ENCODE measurements around the gene COL13A1.

The COL13A1 gene

GRCh38 chr10:69786791-69787190, 14.9 kb upstream of the COL13A1 start:
- H2AFZ ChIP-seq, result no peak overlapping the region
- no peaks in the 10 kb centered on the region for H3K27me3 ChIP-seq (ENCODE audit: control insufficient read depth, insufficient read depth, low read length)
- no peaks in the 10 kb centered on the region for H3K9me3 ChIP-seq (ENCODE audit: control insufficient read depth, low read length)
- H3K4me3 ChIP-seq (ENCODE audit: low read depth, low read length), result no peak overlapping the region
- H3K4me2 ChIP-seq (ENCODE audit: low read length), result no peak overlapping the region
- no peaks in the 10 kb centered on the region for H3K4me1 ChIP-seq
- H3K36me3 ChIP-seq (ENCODE audit: control insufficient read depth, insufficient read depth, low read length), result no peaks in the 10 kb centered on the region
- H3K27ac ChIP-seq, result no peak overlapping the region
- no peak overlapping the region for H3K9ac ChIP-seq
- TF ChIP-seq CTCF (IDR thresholded peaks at IDR 0.05), result peak; percentile 12
- no peaks in the 10 kb centered on the region for H3K79me2 ChIP-seq

- H3K27ac ChIP-seq, result no peak overlapping the region
- no peaks in the 10 kb centered on the region for H3K27me3 ChIP-seq (ENCODE audit: control insufficient read depth, insufficient read depth, low read length)
- H3K36me3 ChIP-seq (ENCODE audit: control insufficient read depth, insufficient read depth, low read length), result no peaks in the 10 kb centered on the region
- no peak overlapping the region for H3K4me2 ChIP-seq (ENCODE audit: low read length)
- H3K9ac ChIP-seq, result no peak overlapping the region
- H2AFZ ChIP-seq, result no peak overlapping the region
- H3K4me3 ChIP-seq (ENCODE audit: low read depth, low read length), result no peak overlapping the region
- H3K9me3 ChIP-seq (ENCODE audit: control insufficient read depth, low read length), result no peaks in the 10 kb centered on the region
- no peak for TF ChIP-seq CTCF (IDR thresholded peaks at IDR 0.05)
- H3K4me1 ChIP-seq, result no peaks in the 10 kb centered on the region
- no peaks in the 10 kb centered on the region for H3K79me2 ChIP-seq
Measured at GRCh38 chr10:69787681-69788080, 14.0 kb upstream of the COL13A1 start.

- no peaks in the 10 kb centered on the region for H3K9me3 ChIP-seq (ENCODE audit: control insufficient read depth, low read length)
- H3K27me3 ChIP-seq (ENCODE audit: control insufficient read depth, insufficient read depth, low read length), result no peaks in the 10 kb centered on the region
- H3K4me1 ChIP-seq, result no peaks in the 10 kb centered on the region
- no peak overlapping the region for H3K4me2 ChIP-seq (ENCODE audit: low read length)
- no peak overlapping the region for H3K27ac ChIP-seq
- no peaks in the 10 kb centered on the region for H3K36me3 ChIP-seq (ENCODE audit: control insufficient read depth, insufficient read depth, low read length)
- peak; percentile 45 for TF ChIP-seq CTCF (IDR thresholded peaks at IDR 0.05)
- no peak overlapping the region for H3K4me3 ChIP-seq (ENCODE audit: low read depth, low read length)
- H3K79me2 ChIP-seq, result no peaks in the 10 kb centered on the region
- no peak overlapping the region for H3K9ac ChIP-seq
- no peak overlapping the region for H2AFZ ChIP-seq
Measured at GRCh38 chr10:69789164-69789576, 12.5 kb upstream of the COL13A1 start.

- TF ChIP-seq CTCF (IDR thresholded peaks at IDR 0.05), result no peak
- Histone ChIP-seq H3K27ac (no peak overlapping the region), H3K27me3 (ENCODE audit: control insufficient read depth, insufficient read depth, low read length) (no peaks in the 10 kb centered on the region), H3K9me3 (ENCODE audit: control insufficient read depth, low read length) (peaks cover 3% of the 10 kb centered on the region), H3K79me2 (no peaks in the 10 kb centered on the region), H3K4me3 (ENCODE audit: low read depth, low read length) (no peak overlapping the region), H3K36me3 (ENCODE audit: control insufficient read depth, insufficient read depth, low read length) (no peaks in the 10 kb centered on the region), H3K9ac (no peak overlapping the region), H3K4me1 (no peaks in the 10 kb centered on the region), H2AFZ (no peak overlapping the region), H3K4me2 (ENCODE audit: low read length) (no peak overlapping the region)
Measured at GRCh38 chr10:69791812-69792211, 9.9 kb upstream of the COL13A1 start.

- Histone ChIP-seq H2AFZ (no peak overlapping the region), H3K79me2 (no peaks in the 10 kb centered on the region), H3K36me3 (ENCODE audit: control insufficient read depth, insufficient read depth, low read length) (no peaks in the 10 kb centered on the region), H3K9me3 (ENCODE audit: control insufficient read depth, low read length) (peaks cover 3% of the 10 kb centered on the region), H3K27ac (no peak overlapping the region), H3K9ac (no peak overlapping the region), H3K4me1 (no peaks in the 10 kb centered on the region), H3K4me2 (ENCODE audit: low read length) (no peak overlapping the region), H3K27me3 (ENCODE audit: control insufficient read depth, insufficient read depth, low read length) (no peaks in the 10 kb centered on the region), H3K4me3 (ENCODE audit: low read depth, low read length) (no peak overlapping the region)
- no peak for TF ChIP-seq CTCF (IDR thresholded peaks at IDR 0.05)
Measured at GRCh38 chr10:69792341-69792740, 9.4 kb upstream of the COL13A1 start.
